ENCODE results near the gene TSPAN17.
"Not testable (repeated sequence)": the region's sequence is repeated elsewhere in the genome, so short reads cannot be mapped to it uniquely, and the experiment has no call there.

DNA sequence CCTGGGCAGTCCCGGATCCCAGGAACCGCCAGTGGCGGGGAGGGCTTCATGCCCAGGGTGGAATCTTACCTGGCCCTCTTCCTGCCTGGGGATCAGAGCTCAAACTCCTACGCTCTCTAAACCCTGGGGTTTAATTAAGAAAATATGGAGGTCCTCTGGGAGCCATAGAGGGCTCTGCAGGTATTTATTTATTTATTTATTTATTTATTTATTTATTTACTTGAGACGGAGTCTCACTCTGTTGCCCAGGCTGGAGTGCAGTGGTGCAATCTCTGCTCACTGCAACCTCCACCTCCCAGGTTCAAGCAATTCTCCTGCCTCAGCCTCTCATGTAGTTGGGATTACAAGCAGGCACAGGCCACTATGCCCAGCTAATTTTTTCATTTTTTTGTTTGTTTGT lies 52.2 kb downstream of the TSPAN17 start:
- TF ChIP-seq, protein P1, sequence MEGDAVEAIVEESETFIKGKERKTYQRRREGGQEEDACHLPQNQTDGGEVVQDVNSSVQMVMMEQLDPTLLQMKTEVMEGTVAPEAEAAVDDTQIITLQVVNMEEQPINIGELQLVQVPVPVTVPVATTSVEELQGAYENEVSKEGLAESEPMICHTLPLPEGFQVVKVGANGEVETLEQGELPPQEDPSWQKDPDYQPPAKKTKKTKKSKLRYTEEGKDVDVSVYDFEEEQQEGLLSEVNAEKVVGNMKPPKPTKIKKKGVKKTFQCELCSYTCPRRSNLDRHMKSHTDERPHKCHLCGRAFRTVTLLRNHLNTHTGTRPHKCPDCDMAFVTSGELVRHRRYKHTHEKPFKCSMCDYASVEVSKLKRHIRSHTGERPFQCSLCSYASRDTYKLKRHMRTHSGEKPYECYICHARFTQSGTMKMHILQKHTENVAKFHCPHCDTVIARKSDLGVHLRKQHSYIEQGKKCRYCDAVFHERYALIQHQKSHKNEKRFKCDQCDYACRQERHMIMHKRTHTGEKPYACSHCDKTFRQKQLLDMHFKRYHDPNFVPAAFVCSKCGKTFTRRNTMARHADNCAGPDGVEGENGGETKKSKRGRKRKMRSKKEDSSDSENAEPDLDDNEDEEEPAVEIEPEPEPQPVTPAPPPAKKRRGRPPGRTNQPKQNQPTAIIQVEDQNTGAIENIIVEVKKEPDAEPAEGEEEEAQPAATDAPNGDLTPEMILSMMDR (IDR thresholded peaks at IDR 0.05): not testable (repeated sequence)
- not testable (repeated sequence) for TF ChIP-seq POLR2A (IDR thresholded peaks at IDR 0.05)

Measured in esophagus squamous epithelium (tissue), 4 donors.